ENCODE measurements around the gene ACOT11. TPM values are rescaled to one million over a fixed set of nuclear protein-coding genes. Genes with fewer than 3 reads are reported as not detected.

Gene ACOT11
- total RNA-seq, 1 donor from 2014 or later = 64.8 TPM

DNA sequence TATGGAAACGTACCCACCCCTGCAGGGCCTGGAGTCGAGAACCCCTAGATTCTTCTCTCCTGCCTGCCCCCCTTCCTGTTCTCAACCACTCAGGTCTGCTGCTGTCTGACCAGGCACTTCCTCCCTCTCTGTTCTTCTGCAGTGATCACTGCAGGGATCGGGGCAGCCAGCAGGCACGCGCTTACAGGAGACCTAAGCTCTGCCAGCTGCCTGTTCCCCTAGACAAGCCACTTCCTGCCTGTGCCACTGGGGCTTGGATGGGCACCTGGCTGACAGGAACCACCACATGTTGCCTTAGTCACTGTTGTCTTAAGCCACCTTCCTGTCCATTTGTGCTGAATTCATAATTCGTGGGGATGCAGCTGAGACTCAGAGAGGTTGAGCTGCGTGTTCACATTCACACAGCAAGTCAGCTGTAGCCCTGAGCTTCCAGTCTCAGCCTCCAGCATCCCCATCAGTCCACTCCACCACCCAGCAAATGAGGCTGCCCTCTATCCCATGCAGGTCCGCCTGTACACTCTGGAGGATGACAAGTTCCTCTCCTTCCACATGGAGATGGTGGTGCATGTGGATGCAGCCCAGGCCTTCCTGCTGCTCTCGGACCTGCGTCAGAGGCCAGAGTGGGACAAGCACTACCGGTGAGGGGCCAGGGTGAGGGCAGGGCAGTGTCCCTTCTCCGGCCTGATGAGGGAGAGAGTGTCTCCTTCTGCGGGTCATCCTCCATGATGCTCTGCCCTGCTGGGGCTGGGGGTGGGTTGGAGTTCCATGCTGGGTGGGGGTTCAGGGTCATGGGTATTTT, 56.7 kb downstream of the ACOT11 start:
- intact Hi-C loops (cut with micrococcal nuclease) = no loop called here
- H3K27ac ChIP-seq (replicated peaks) = no peak overlapping the region
- H3K36me3 ChIP-seq = peaks cover 58% of the 10 kb centered on the region
- no peak overlapping the region for H3K4me3 ChIP-seq
- DNase-seq = no peak
- H3K4me1 ChIP-seq = no peaks in the 10 kb centered on the region
- no peaks in the 10 kb centered on the region for H3K27me3 ChIP-seq (ENCODE audit: low read depth)
- no peaks in the 10 kb centered on the region for H3K9me3 ChIP-seq (replicated peaks)
- TF ChIP-seq, protein P1, sequence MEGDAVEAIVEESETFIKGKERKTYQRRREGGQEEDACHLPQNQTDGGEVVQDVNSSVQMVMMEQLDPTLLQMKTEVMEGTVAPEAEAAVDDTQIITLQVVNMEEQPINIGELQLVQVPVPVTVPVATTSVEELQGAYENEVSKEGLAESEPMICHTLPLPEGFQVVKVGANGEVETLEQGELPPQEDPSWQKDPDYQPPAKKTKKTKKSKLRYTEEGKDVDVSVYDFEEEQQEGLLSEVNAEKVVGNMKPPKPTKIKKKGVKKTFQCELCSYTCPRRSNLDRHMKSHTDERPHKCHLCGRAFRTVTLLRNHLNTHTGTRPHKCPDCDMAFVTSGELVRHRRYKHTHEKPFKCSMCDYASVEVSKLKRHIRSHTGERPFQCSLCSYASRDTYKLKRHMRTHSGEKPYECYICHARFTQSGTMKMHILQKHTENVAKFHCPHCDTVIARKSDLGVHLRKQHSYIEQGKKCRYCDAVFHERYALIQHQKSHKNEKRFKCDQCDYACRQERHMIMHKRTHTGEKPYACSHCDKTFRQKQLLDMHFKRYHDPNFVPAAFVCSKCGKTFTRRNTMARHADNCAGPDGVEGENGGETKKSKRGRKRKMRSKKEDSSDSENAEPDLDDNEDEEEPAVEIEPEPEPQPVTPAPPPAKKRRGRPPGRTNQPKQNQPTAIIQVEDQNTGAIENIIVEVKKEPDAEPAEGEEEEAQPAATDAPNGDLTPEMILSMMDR (IDR thresholded peaks at IDR 0.05; ENCODE audit: borderline replicate concordance) = no peak

DNA sequence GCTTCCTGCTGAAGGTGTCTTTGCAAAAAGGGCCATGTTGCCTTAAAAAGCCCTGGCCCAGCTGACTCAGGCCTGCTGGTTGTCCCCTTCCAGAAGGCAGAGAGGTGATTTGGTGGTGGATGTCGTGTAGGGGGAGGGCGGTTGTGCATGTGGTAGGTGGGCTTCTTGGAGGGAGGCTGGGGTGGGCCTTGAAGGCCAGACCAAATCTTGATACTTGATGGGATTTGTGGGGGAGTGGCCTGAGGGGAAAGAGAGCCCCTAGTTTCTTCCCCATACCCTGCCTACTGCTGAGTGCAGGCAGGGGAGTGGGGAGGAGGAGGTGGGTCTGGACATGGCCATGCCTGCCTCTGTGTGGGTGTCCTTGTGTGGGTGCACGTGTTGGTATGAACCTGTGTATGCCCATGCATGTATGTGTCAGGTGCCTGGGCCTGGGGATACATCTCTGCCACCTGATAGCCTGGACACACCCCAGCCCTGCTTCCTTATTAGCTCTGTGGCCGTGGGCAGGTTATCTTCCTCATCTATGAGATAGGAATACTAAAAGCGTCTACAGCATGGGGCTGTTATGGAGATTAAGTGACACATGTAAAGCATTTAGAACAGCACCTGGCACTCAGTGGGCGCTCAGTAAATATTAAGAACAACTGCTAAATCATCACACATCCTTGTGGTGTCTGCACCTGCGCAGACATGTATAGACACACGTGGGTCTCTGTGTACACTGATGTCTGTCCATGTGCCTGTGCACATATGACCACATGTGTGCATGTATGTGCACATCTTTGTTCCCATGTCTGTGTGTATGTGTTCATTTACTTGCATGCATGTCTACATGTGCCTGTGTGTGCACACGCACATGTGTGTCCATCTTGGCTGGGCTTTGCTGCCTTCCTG, 58.3 kb downstream of the ACOT11 start:
- Histone ChIP-seq H3K27ac (replicated peaks) (no peak overlapping the region), H3K9me3 (replicated peaks) (no peaks in the 10 kb centered on the region), H3K27me3 (ENCODE audit: low read depth) (no peaks in the 10 kb centered on the region), H3K4me3 (no peak overlapping the region), H3K36me3 (peaks cover 47% of the 10 kb centered on the region), H3K4me1 (no peaks in the 10 kb centered on the region)
- intact Hi-C loops (cut with micrococcal nuclease) = no loop called here
- TF ChIP-seq, protein P1 (IDR thresholded peaks at IDR 0.05; ENCODE audit: borderline replicate concordance) = no peak
- no peak for DNase-seq

DNA sequence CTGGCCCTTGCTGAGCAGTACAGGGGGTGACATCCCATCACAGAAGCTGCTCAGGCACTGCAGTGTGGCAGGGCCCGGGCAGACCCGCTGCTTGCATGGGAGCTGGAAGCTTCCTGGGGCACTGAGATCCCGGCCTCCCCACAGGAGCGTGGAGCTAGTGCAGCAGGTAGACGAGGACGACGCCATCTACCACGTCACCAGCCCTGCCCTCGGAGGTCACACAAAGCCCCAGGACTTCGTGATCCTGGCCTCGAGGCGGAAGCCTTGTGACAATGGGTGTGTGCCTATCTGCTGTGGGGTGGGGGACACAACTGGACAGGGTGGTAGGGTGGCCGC, 58.9 kb downstream of the ACOT11 start:
- Histone ChIP-seq H3K27me3 (ENCODE audit: low read depth) (no peaks in the 10 kb centered on the region), H3K36me3 (peaks cover 41% of the 10 kb centered on the region), H3K9me3 (replicated peaks) (no peaks in the 10 kb centered on the region), H3K27ac (replicated peaks) (no peak overlapping the region), H3K4me3 (no peak overlapping the region), H3K4me1 (no peaks in the 10 kb centered on the region)
- TF ChIP-seq, protein P1 (IDR thresholded peaks at IDR 0.05; ENCODE audit: borderline replicate concordance) = no peak
- intact Hi-C loops (cut with micrococcal nuclease) = no loop called here
- no peak for DNase-seq

DNA sequence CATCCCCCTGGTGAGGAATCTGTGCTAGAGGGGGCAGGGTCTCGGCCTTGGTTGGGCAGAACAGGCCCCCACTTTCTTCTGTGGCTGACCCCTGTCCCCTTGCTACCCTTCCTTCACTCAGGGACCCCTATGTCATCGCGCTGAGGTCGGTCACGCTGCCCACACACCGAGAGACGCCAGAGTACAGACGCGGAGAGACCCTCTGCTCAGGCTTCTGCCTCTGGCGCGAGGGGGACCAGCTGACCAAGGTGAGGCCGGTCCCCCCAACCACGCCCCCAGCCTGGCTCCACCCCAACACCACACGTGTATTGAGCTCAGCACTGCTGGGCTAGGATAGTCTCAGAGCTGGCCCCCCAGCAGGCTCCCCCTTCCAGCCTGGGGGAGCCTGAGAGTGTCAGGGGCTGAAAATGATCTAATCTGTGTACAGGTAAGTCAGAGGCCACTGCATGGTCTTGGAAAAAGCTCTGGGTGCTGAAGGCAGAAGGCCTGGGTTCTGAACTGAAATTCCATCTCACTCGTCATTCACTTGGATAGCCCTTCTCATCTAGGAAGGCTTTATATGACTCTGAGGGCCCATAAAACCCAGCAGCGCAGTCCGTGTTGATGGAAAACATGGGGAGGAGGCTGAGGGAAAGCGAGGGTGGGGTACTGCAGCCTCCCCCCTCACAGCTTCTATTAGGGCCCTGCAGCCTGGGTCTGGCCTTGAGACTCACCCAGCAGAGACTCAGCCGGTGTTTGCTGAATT, 60.0 kb downstream of the ACOT11 start:
- no peaks in the 10 kb centered on the region for H3K27me3 ChIP-seq (ENCODE audit: low read depth)
- DNase-seq = no peak
- H3K4me3 ChIP-seq = no peak overlapping the region
- no peaks in the 10 kb centered on the region for H3K4me1 ChIP-seq
- H3K36me3 ChIP-seq = peaks cover 32% of the 10 kb centered on the region
- no peaks in the 10 kb centered on the region for H3K9me3 ChIP-seq (replicated peaks)
- intact Hi-C loops (cut with micrococcal nuclease) = no loop called here
- TF ChIP-seq, protein P1 (IDR thresholded peaks at IDR 0.05; ENCODE audit: borderline replicate concordance) = no peak
- no peak overlapping the region for H3K27ac ChIP-seq (replicated peaks)

DNA sequence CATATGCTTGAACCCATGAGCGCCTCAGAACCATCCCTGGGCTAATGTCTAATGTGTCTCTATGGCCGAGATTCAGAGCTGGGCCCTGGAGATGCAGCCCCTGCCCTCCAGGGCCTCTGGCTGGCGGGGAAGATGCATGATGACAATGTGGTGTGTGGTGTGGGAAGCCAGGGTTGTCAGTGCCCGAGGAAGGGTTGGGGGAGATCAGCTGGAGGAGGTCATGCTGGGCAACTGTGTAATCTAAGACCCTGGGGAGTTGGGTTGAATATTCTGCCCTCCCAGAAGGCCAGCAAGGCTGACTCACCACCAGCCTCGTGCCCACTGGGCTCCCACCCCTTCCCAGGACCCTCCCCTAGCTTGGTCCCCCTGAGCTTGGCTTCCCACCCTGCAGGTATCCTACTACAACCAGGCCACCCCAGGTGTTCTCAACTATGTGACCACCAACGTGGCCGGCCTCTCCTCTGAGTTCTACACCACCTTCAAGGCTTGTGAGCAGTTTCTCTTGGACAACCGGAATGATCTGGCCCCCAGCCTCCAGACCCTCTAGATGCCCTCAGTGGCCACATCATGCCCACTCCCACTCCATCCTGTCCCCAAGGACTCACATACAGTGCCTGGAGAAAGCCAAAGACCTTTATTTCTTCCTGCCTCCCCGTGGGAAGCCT, 60.7 kb downstream of the ACOT11 start:
- no peaks in the 10 kb centered on the region for H3K27me3 ChIP-seq (ENCODE audit: low read depth)
- TF ChIP-seq, protein P1 (IDR thresholded peaks at IDR 0.05; ENCODE audit: borderline replicate concordance) = no peak
- no peaks in the 10 kb centered on the region for H3K9me3 ChIP-seq (replicated peaks)
- intact Hi-C loops (cut with micrococcal nuclease) = no loop called here
- no peaks in the 10 kb centered on the region for H3K4me1 ChIP-seq
- no peak for DNase-seq
- peaks cover 27% of the 10 kb centered on the region for H3K36me3 ChIP-seq
- no peak overlapping the region for H3K4me3 ChIP-seq
- H3K27ac ChIP-seq (replicated peaks) = no peak overlapping the region
